Left lung (tissue), 10 donors: ENCODE measurements around the gene ABCB6. TPM values are rescaled to one million over a fixed set of nuclear protein-coding genes. Genes with fewer than 3 reads are reported as not detected.

Source experiments
- ATAC-seq: fragments of 200-7000 bp; cut with Tn5 transposase; one replicate; pipeline ENCODE4 v1.9.1; 2020; ENCODE audit warnings: moderate library complexity
- DNase-seq, 4 donors: peaks; one replicate each; pipeline ENCODE4 v3.0.0-alpha.2; 2013 to 2020
- H3K27ac ChIP-seq, 2 donors: fragments of 200-600 bp; sonication (generic) in 1 of 2; one replicate each; pipeline versions ENCODE4 v1.5.0 to v1.8.0; 2020 to 2021
- H3K27me3 ChIP-seq, 2 donors: fragments of 200-600 bp; sonication (generic) in 1 of 2; one replicate each; pipeline versions ENCODE4 v1.5.0 to v1.8.0; 2020 to 2021
- H3K36me3 ChIP-seq, 2 donors: fragments of 200-600 bp; sonication (generic) in 1 of 2; one replicate each; pipeline versions ENCODE4 v1.5.0 to v1.8.0; 2020 to 2021
- H3K4me1 ChIP-seq, 2 donors: fragments of 200-600 bp; one replicate each; pipeline ENCODE4 v1.8.0; 2021
- H3K4me3 ChIP-seq, 2 donors: fragments of 200-600 bp; sonication (generic) in 1 of 2; one replicate each; pipeline versions ENCODE4 v1.5.0 to v1.8.0; 2020 to 2021; ENCODE audit warnings: mild to moderate bottlenecking in 1 of 2
- H3K9me3 ChIP-seq, 2 donors: fragments of 200-600 bp; sonication (generic) in 1 of 2; one replicate each; pipeline versions ENCODE4 v1.5.0 to v1.8.0; 2020 to 2021
- intact Hi-C, 2 donors: fragments of 100-400 bp; cut with DNase I; formaldehyde crosslinking; loops; one replicate each; pipeline versions ENCODE4 v1.11.2 to v1.14.2; 2022
- polyA plus RNA-seq, 6 donors: library from polyadenylated mRNA; unstranded; fragments of 120-200 nt; gene quantifications; one replicate each; pipeline ENCODE4 v1.2.1, GENCODE V29; 2013; ENCODE audit not compliant: insufficient read length in 6 of 6
- total RNA-seq, 2 donors: library from RNA; stranded (reverse); fragmentation: NEBNext Ultra II Directional; extraction: Animal tissue kit (Norgen Biotek cat#: 25700); gene quantifications; one replicate each; pipeline ENCODE4 v1.2.1, GENCODE V29; 2021
- TF ChIP-seq, protein P1 (sequence below), 2 donors: fragments of 200-600 bp; sonication (generic) in 1 of 2; IDR thresholded peaks; one replicate each; pipeline versions ENCODE4 v1.5.0 to v1.8.0; 2021; ENCODE audit warnings: antibody characterized with exemption in 2 of 2
- donor health status: DM: no; HTN: yes; CAD: no.
- donor health status: DM: no; HTN: no; CAD: no.

The ABCB6 gene
- total and polyA plus RNA-seq, 8 donors, result 23.2 to 45.3 (median 30.1) TPM

DNA sequence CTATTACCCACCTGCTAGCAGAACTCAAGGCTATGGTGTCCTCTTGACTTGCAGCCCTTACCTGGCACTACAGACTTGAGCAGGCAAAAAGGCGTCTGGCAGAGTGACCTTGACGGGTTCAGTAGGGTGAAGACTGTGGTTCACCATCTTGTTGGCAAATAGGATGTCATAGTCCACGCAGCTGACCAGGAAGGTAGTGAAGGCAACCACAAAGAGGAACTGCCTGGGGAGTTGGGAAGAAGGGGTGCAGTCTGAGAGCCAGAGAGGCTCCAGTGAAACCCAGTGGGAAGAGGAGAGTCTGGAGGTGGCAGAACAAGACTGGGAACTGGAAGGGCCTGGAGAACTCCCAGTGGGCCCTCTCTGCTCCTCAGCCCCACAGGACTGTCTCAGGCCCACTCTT, 6.6 kb upstream of the ABCB6 start:
- ATAC-seq (no peak), DNase-seq (peak in 1 of 4 donors; percentile 45)
- Histone ChIP-seq H3K4me1 (peaks cover 16 to 47% of the 10 kb centered on the region in 2 donors), H3K27me3 (no peaks in the 10 kb centered on the region), H3K4me3 (no peak overlapping the region), H3K9me3 (no peaks in the 10 kb centered on the region), H3K27ac (peak overlapping the region in 1 of 2 donors; percentile 57), H3K36me3 (peaks cover 0 to 67% of the 10 kb centered on the region in 2 donors)
- TF ChIP-seq, protein P1, sequence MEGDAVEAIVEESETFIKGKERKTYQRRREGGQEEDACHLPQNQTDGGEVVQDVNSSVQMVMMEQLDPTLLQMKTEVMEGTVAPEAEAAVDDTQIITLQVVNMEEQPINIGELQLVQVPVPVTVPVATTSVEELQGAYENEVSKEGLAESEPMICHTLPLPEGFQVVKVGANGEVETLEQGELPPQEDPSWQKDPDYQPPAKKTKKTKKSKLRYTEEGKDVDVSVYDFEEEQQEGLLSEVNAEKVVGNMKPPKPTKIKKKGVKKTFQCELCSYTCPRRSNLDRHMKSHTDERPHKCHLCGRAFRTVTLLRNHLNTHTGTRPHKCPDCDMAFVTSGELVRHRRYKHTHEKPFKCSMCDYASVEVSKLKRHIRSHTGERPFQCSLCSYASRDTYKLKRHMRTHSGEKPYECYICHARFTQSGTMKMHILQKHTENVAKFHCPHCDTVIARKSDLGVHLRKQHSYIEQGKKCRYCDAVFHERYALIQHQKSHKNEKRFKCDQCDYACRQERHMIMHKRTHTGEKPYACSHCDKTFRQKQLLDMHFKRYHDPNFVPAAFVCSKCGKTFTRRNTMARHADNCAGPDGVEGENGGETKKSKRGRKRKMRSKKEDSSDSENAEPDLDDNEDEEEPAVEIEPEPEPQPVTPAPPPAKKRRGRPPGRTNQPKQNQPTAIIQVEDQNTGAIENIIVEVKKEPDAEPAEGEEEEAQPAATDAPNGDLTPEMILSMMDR (IDR thresholded peaks at IDR 0.05), result no peak
- intact Hi-C loops, result no loop called here

DNA sequence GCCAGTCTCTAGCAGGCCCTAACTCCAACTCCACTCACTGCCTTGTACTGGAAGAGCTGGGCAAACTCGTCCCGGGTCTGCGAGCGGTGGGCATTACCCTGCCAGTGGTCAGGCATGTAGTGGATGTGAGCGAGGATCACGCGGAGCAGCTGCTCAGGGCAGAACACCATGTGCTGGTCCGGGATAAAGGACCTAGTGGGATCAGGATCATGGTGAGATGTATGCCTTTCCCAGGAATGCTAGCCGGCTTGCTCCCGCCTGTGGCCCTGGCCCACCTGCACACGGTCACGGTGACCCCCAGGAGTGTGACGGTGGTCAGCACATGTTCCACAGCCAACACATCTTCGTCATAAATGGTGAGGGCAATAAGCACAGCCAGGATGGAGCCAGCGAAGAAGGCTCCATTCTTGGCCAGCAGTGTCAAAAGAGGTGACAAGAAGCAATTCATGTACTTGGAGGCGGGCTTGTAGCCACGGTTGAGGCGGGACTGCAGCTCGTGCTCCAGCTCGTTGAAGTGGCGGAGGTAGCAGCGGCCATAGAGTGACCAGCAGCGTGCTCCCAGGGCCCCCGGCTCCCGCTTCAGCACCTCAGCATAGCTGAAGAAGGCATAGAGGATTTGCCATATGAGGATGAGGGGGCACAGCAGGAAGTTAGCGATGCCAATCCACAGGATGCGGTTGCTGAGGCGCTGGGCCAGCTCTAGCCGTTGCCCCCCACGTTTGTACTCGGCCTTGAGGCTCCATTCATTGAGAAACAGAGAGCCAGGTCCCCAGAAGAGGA, 5.3 kb upstream of the ABCB6 start:
- Histone ChIP-seq H3K27ac (no peak overlapping the region), H3K36me3 (peaks cover 0 to 77% of the 10 kb centered on the region in 2 donors), H3K9me3 (no peaks in the 10 kb centered on the region), H3K4me3 (no peak overlapping the region), H3K4me1 (peaks cover 22 to 51% of the 10 kb centered on the region in 2 donors), H3K27me3 (no peaks in the 10 kb centered on the region)
- intact Hi-C loops, result no loop called here
- DNase-seq (no peak), ATAC-seq (no peak)
- TF ChIP-seq, protein P1 (IDR thresholded peaks at IDR 0.05), result no peak

DNA sequence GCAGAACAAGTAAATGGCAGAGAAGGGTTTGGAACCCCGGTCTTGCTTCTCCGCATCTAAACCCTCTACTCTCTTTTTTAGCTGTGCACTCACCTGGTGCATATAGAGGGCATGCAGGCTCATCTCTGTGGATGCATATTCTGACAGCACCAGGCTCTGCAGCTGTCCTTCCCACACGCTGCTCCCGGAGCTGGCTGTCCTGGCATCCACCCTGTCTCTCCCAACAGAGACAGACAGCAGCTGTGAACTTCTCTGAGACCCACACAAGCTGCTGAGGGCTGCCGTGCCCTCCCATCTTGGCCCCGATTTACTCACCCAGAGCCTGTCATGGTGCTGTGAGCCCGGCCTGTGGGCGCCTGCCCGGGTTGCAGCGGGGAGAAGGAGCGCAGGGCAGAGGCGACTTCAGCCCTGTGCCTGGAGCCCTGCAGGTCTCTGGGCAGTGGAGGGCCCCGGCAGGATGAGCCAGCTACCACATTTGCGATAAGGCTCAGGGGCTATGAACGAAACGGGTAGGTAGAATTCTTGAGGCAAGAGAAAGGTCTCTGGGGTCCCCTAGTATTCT, 3.3 kb upstream of the ABCB6 start:
- TF ChIP-seq, protein P1 (IDR thresholded peaks at IDR 0.05), result no peak
- no peaks in the 10 kb centered on the region for H3K27me3 ChIP-seq
- intact Hi-C loops, result no loop called here
- peaks cover 17 to 52% of the 10 kb centered on the region in 2 donors for H3K4me1 ChIP-seq
- ATAC-seq (no peak), DNase-seq (no peak)
- no peak overlapping the region for H3K27ac ChIP-seq
- H3K36me3 ChIP-seq, result peaks cover 0 to 77% of the 10 kb centered on the region in 2 donors
- no peaks in the 10 kb centered on the region for H3K9me3 ChIP-seq
- no peak overlapping the region for H3K4me3 ChIP-seq

DNA sequence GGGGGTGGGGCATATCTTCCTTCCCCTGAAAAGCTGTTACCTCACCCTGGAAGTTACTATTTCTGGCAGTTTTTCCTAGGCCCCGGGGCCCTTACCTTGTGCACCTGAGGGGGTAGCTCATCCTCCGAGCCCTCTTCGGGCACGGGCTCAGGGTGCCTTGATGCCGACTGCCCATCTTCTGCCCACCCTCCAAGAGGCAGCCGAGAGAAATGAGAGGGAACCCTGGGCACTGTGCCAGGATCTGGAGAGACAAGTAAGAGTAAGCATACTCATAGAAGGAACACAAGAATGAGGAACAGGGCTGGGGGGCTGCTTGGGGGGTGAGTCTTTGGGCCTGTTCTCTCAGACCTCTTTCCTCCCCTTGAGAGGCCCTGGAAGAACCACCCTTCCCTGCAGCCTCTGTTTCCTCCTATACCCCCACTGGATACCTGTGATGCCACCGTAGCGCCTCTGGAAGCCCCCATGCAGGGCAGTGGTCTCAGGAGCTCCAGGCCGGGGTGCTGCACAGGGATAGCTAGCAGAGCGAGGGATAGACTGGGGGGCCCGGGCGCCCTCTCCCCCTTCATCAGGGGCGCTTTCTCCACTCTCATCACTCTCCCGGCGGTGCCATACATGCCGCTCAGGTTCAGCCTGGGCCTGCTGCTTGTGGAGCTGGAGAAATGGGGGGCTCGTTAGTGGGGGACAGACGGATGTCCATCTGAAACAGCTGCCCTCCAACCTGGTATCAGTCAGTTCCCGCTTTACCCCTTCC, 2.1 kb upstream of the ABCB6 start:
- no peak overlapping the region for H3K4me3 ChIP-seq
- peaks cover 0 to 72% of the 10 kb centered on the region in 2 donors for H3K36me3 ChIP-seq
- no peak for DNase-seq
- H3K27me3 ChIP-seq, result no peaks in the 10 kb centered on the region
- no peak overlapping the region for H3K27ac ChIP-seq
- no peaks in the 10 kb centered on the region for H3K9me3 ChIP-seq
- ATAC-seq, result no peak
- TF ChIP-seq, protein P1 (IDR thresholded peaks at IDR 0.05), result no peak
- H3K4me1 ChIP-seq, result peaks cover 17 to 50% of the 10 kb centered on the region in 2 donors
- intact Hi-C loops, result no loop called here
